B cell (primary cell): Measurements from ENCODE around the gene HOXD3. TPM values are rescaled to one million over a fixed set of nuclear protein-coding genes. Genes with fewer than 3 reads are reported as not detected.

Experiments
- ATAC-seq: fragments of 200-7000 bp; cut with Tn5 transposase; one replicate; pipeline ENCODE4 v1.10.0; 2021; ENCODE audit warnings: low read depth, mild to moderate bottlenecking, moderate number of reproducible peaks, moderate library complexity
- CTCF ChIA-PET: fragments of 350-600 bp; sonication (Branson Sonifier 250); formaldehyde crosslinking; loops from one replicate; lab custom pipeline; 2021; ENCODE audit warnings: antibody characterized with exemption, inconsistent platforms; lab: Charles Lee
- POLR2A ChIA-PET: fragments of 350-600 bp; sonication (Branson Sonifier 250); formaldehyde crosslinking; loops from one replicate; lab custom pipeline; 2021; ENCODE audit warnings: antibody characterized with exemption; lab: Charles Lee
- DNase-seq: peaks from one replicate; pipeline ENCODE4 v3.0.0; 2013
- H2AFZ ChIP-seq: 2 replicates; pipeline ENCODE4 v1.6.1; 2012; ENCODE audit warnings: mild to moderate bottlenecking, low read depth, low read length; ENCODE audit not compliant: insufficient read depth, poor library complexity, severe bottlenecking
- H3K27ac ChIP-seq, 2 donors: 1 replicate in 1 of 2; 2 replicates in 1 of 2; pipeline ENCODE4 v1.5.1; 2012 to 2013; ENCODE audit warnings: low read length in 2 of 2, mild to moderate bottlenecking in 2 of 2, moderate library complexity in 1 of 2
- H3K27me3 ChIP-seq, 4 experiments: fragments of 200-600 bp in 1 of 4; sonication (generic) in 1 of 4; replicated peaks in 1 of 4; 1 replicate in 2 of 4; 2 replicates in 2 of 4; pipeline versions ENCODE4 v1.6.1 to v1.7.0; 2013 to 2016; ENCODE audit warnings: low read length in 3 of 4, mild to moderate bottlenecking in 2 of 4, mixed read lengths in 1 of 4, moderate library complexity in 1 of 4; ENCODE audit not compliant: insufficient read depth in 4 of 4, control insufficient read depth in 3 of 4; ENCODE audit errors: control extremely low read depth in 1 of 4
- H3K36me3 ChIP-seq, 2 experiments: replicated peaks in 1 of 2; 1 replicate in 1 of 2; 2 replicates in 1 of 2; pipeline versions ENCODE4 v1.6.1 to v1.7.1; 2013; ENCODE audit warnings: low read length in 1 of 2; ENCODE audit not compliant: insufficient read depth in 2 of 2, control insufficient read depth in 1 of 2; ENCODE audit errors: control extremely low read depth in 1 of 2, extremely low read depth in 1 of 2
- H3K4me1 ChIP-seq, 2 donors: fragments of 200-600 bp in 1 of 2; sonication (generic) in 1 of 2; 1 replicate in 1 of 2; 2 replicates in 1 of 2; pipeline versions ENCODE4 v1.5.1 to v1.6.1; 2013 to 2017; ENCODE audit warnings: low read length in 2 of 2; ENCODE audit not compliant: control insufficient read depth in 2 of 2, insufficient read depth in 2 of 2
- H3K4me2 ChIP-seq: replicated peaks from 2 replicates; pipeline ENCODE3; 2012; ENCODE audit warnings: mild to moderate bottlenecking, low read depth, low read length; ENCODE audit not compliant: poor library complexity, severe bottlenecking
- H3K4me3 ChIP-seq, 5 experiments: fragments of 200-600 bp in 1 of 5; sonication (generic) in 1 of 5; 1 replicate in 3 of 5; 2 replicates in 2 of 5; pipeline versions ENCODE4 v1.5.1 to v1.7.0; 2011 to 2016; ENCODE audit warnings: low read length in 4 of 5, mild to moderate bottlenecking in 4 of 5, low read depth in 2 of 5, control low read depth in 1 of 5, moderate library complexity in 1 of 5; ENCODE audit not compliant: insufficient read depth in 1 of 5; ENCODE audit errors: control extremely low read depth in 1 of 5, extremely low read depth in 1 of 5
- H3K79me2 ChIP-seq: fragments of 200-600 bp; sonication (generic); one replicate; pipeline ENCODE4 v1.6.0; 2016; ENCODE audit warnings: low read length; ENCODE audit not compliant: control insufficient read depth, insufficient read depth
- H3K9ac ChIP-seq: fragments of 200-600 bp; sonication (generic); 2 replicates; pipeline ENCODE4 v1.6.1; 2017; ENCODE audit warnings: mild to moderate bottlenecking, low read length, moderate library complexity
- H3K9me3 ChIP-seq, 3 donors: one replicate each; pipeline versions ENCODE4 v1.6.1 to v1.7.1; 2013; ENCODE audit warnings: low read length in 2 of 3; ENCODE audit not compliant: control insufficient read depth in 2 of 3, insufficient read depth in 1 of 3; ENCODE audit errors: control extremely low read depth in 1 of 3
- H4K20me1 ChIP-seq: 2 replicates; pipeline ENCODE4 v1.6.0; 2012; ENCODE audit warnings: mild to moderate bottlenecking, low read length; ENCODE audit not compliant: insufficient read depth, control insufficient read depth, poor library complexity, severe bottlenecking
- H3K27ac Mint-ChIP-seq: one replicate; pipeline ENCODE4 v1.8.0; 2021; ENCODE audit warnings: mixed read lengths
- H3K27me3 Mint-ChIP-seq: one replicate; pipeline ENCODE4 v1.8.0; 2021; ENCODE audit warnings: mixed read lengths
- H3K4me1 Mint-ChIP-seq: one replicate; pipeline ENCODE4 v1.8.0; 2021; ENCODE audit warnings: mixed read lengths
- H3K4me3 Mint-ChIP-seq: one replicate; pipeline ENCODE4 v1.8.0; 2021; ENCODE audit warnings: mixed read lengths
- H3K9me3 Mint-ChIP-seq: one replicate; pipeline ENCODE4 v1.8.0; 2022; ENCODE audit warnings: mixed read lengths; ENCODE audit not compliant: insufficient read depth
- EZH2 ChIP-seq: IDR thresholded peaks from 2 replicates; pipeline ENCODE4 v1.6.1; 2012; ENCODE audit warnings: borderline replicate concordance, low read depth, mild to moderate bottlenecking, moderate library complexity, low read length; ENCODE audit not compliant: insufficient read depth, poor library complexity, severe bottlenecking
- WGBS: methylation state at CpG from one replicate; pipeline ENCODE4 v1.1.5; 2013; ENCODE audit warnings: missing lambda C conversion rate; ENCODE audit not compliant: insufficient coverage; 5-methylcytosine and 5-hydroxymethylcytosine counted together
- intact Hi-C: fragments of 100-400 bp; cut with micrococcal nuclease; formaldehyde crosslinking; loops from one replicate; pipeline ENCODE4 v1.10.0; 2022
- polyA plus RNA-seq: library from polyadenylated mRNA; depleted of rRNA; stranded (reverse); fragments of >200 nt; gene quantifications from 2 replicates; pipeline ENCODE4 v1.2.3, GENCODE V29; 2012
- total RNA-seq, 2 donors: library from RNA; stranded (reverse); fragments of 120-200 nt in 1 of 2; gene quantifications; 1 replicate in 1 of 2; 2 replicates in 1 of 2; pipeline versions ENCODE4 v1.2.3 to v1.2.4, GENCODE V29; 2013 to 2022
- TF ChIP-seq, protein P1 (sequence below): fragments of 200-600 bp; IDR thresholded peaks from one replicate; pipeline ENCODE4 v1.8.0; 2022; ENCODE audit warnings: antibody characterized with exemption, mild to moderate bottlenecking

The HOXD3 gene
- total and polyA plus RNA-seq, 2 donors (not counting 1 experiment from before 2014, with no cell fraction given), result not detected

DNA sequence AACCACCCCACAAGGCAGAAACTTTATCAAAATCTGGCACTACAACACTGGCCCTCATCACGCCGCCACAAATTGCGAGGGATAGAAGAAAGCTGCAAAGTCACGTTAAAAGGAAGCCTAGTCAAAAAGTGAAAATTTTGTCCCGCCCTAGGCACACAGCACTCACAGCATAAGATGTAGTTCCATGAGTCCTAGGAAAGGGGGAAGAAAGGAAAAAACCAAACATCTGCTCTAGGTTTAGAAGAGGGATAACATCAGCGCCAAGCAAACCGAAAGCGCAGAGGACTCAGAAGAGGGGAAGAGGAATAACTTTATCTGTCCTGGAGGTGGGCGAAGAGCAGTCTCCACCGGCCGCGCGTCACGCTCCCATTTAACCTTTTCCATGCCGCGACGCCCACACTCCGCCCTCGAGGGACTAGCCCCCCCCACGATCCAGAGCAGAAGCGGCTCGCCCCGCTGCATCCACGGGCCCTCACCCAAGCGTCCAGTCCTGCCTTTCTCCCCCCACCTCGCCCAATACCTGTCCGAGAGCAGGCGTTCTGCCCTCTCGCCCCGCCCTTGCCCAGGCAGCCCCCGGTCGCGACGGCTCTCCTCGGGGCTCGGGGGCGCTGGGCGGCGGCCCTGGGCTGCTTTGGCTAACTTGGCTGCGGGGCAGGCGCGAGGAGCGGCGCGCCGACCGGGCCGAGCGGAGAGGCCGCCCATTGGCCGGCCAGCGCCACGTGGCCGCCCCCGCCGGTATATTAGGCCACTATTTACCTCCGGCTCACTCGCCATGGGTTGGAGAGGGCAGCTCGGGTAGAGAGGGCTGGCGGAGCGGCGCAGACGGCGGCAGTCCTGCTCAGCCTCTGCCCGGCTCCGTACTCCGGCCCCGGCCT is 31.0 kb downstream of the HOXD3 start, which contains the start of gene HOXD1:
TSS of gene HOXD1 (plus strand) at position 770 of the 875 bp plus-strand sequence. CDS start 134 bp downstream, outside the sequence.
- Mint-ChIP-seq H3K4me1 (peaks cover 24% of the 10 kb centered on the region), H3K9me3 (no peaks in the 10 kb centered on the region), H3K27ac (peak within 1 kb of the TSS; percentile 16), H3K4me3 (peak within 1 kb of the TSS; percentile 90), H3K27me3 (peaks cover 67% of the 10 kb centered on the region)
- Histone ChIP-seq H3K4me1 (peaks cover 20 to 28% of the 10 kb centered on the region in 2 donors), H3K9ac (peak within 1 kb of the TSS; percentile 48), H3K27me3 (peaks cover 0 to 51% (median 47%) of the 10 kb centered on the region in 4 experiments), H4K20me1 (no peaks in the 10 kb centered on the region), H3K4me3 (peak within 1 kb of the TSS; percentile 17 to 51 (median 39)), H3K9me3 (no peaks in the 10 kb centered on the region), H3K4me2 (peak within 1 kb of the TSS; percentile 88), H3K36me3 (no peaks in the 10 kb centered on the region), H3K79me2 (no peaks in the 10 kb centered on the region), H3K27ac (no peak within 1 kb of the TSS), H2AFZ (peak within 1 kb of the TSS; percentile 50)
- intact Hi-C loops, result no loop called here
- ATAC-seq, result no peak
- peak; percentile 27 for DNase-seq
- CTCF ChIA-PET, result interaction anchor here (1.3 kb wide), 1 partner anchor 57 kb away, joined by 3 read pairs; no protein-coding TSS in a partner anchor
- 4% methylated on average over 61 of the region's 68 CpGs for WGBS
- POLR2A ChIA-PET, result no interaction called here
- TF ChIP-seq, protein P1, sequence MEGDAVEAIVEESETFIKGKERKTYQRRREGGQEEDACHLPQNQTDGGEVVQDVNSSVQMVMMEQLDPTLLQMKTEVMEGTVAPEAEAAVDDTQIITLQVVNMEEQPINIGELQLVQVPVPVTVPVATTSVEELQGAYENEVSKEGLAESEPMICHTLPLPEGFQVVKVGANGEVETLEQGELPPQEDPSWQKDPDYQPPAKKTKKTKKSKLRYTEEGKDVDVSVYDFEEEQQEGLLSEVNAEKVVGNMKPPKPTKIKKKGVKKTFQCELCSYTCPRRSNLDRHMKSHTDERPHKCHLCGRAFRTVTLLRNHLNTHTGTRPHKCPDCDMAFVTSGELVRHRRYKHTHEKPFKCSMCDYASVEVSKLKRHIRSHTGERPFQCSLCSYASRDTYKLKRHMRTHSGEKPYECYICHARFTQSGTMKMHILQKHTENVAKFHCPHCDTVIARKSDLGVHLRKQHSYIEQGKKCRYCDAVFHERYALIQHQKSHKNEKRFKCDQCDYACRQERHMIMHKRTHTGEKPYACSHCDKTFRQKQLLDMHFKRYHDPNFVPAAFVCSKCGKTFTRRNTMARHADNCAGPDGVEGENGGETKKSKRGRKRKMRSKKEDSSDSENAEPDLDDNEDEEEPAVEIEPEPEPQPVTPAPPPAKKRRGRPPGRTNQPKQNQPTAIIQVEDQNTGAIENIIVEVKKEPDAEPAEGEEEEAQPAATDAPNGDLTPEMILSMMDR, result no peak
- TF ChIP-seq EZH2, result no peak
